Measurements from ENCODE around the gene LY6G6F.

DNA sequence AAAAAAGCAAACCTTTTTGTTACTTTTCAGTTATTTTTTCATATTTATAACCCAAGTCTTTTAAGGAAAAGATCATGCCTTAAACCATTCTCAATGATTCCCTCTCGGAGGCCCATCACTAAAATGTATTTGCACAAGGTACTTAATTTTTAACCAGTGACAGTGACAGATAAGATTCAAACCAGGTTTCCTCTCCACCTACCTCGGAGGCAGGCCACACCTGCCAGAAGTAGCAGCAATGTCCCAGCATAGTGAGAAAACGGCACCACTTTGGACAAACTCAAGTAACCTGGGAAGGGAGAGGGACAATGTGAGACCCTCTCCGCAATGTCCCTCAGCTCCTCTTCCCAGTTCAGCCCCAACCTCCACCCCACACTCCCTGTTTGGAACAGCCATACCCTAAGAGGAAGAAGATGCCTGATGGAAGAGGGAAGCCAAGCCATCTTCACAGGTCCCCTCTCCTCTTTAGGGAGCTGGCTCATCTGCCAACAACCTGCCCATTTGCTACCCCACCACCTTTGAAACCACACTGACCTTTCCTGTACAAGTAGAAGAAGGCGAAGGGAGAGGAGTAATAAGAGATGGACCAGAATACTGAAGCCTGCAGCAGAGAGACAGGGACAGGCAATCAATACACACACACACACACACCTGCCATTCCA, 5.8 kb upstream of the LY6G6F start:
- TF ChIP-seq GATA3 (IDR thresholded peaks at IDR 0.05; ENCODE audit: low read depth, low read length) (no peak), GATA2 (IDR thresholded peaks at IDR 0.05; ENCODE audit: low read depth, low read length) (no peak)

Data from SH-SY5Y (cell line).